22Rv1 (cell line): ENCODE results near the gene TCTN2.

Experiments
- ZFX ChIP-seq: fragments of 450-650 bp; IDR thresholded peaks from 2 replicates; pipeline ENCODE4 v1.6.1; 2017; ENCODE audit warnings: antibody characterized with exemption, borderline replicate concordance
- TF ChIP-seq, protein P1 (sequence below): fragments of 450-650 bp; IDR thresholded peaks from 2 replicates; pipeline ENCODE4 v1.5.1; 2017; ENCODE audit warnings: mild to moderate bottlenecking

DNA sequence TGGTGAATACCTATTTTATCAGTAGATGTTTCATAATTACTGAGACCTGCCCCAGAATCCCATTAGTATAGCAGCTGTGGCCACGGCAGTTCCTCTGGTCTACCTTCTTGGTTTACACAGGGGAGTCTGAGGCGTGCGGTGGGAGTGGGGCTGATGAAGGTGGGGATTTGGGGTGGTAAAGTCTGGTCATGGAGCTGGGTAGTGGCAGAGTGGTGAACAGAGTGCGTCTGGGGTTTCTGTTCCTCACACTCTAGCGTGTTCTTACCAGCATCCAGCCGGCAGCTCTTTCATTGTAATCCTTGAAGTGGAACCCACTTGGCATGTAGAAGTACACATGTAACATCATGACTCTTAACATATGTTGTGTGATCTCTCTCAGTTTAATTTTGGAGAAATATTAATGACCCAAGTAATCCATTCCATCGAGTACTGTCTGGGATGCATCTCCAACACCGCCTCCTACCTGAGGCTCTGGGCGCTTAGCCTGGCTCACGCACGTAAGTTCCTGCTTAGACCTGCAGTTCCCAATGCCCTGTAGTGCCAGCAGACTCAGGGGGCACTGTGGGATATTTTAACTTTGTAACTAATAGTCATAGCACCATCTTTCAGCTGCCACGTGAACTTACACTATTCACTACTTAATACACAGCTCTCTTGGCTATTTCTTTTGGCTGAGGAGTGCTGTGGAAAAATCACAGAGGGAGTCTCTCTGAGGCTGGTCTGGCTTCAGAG lies 83.3 kb downstream of the TCTN2 start:
- TF ChIP-seq, protein P1, sequence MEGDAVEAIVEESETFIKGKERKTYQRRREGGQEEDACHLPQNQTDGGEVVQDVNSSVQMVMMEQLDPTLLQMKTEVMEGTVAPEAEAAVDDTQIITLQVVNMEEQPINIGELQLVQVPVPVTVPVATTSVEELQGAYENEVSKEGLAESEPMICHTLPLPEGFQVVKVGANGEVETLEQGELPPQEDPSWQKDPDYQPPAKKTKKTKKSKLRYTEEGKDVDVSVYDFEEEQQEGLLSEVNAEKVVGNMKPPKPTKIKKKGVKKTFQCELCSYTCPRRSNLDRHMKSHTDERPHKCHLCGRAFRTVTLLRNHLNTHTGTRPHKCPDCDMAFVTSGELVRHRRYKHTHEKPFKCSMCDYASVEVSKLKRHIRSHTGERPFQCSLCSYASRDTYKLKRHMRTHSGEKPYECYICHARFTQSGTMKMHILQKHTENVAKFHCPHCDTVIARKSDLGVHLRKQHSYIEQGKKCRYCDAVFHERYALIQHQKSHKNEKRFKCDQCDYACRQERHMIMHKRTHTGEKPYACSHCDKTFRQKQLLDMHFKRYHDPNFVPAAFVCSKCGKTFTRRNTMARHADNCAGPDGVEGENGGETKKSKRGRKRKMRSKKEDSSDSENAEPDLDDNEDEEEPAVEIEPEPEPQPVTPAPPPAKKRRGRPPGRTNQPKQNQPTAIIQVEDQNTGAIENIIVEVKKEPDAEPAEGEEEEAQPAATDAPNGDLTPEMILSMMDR: no peak
- no peak for TF ChIP-seq ZFX
